IMR-90 (cell line): ENCODE measurements around the gene D2HGDH.

Experiments
- CHD1 ChIP-seq: IDR thresholded peaks from 2 replicates; pipeline ENCODE4 v1.6.1; 2012; ENCODE audit warnings: low read depth, low read length, improper control_type of control experiment
- NFE2L2 ChIP-seq: fragments of 150-350 bp; IDR thresholded peaks from 2 replicates; pipeline ENCODE4 v1.6.1; 2016; ENCODE audit warnings: low read depth, mild to moderate bottlenecking, low read length
- POLR2A ChIP-seq: IDR thresholded peaks from 2 replicates; pipeline ENCODE4 v1.6.1; 2012; ENCODE audit warnings: mild to moderate bottlenecking, low read depth, low read length
- SMC3 ChIP-seq: fragments of 150-350 bp; IDR thresholded peaks from 2 replicates; pipeline ENCODE4 v1.6.1; 2016; ENCODE audit warnings: low read depth, mild to moderate bottlenecking, antibody characterized with exemption, low read length, moderate library complexity
- TF ChIP-seq, protein P1 (sequence below): conservative IDR thresholded peaks from 2 replicates; pipeline ENCODE4 v1.5.1; 2012; ENCODE audit warnings: mild to moderate bottlenecking, low read depth, low read length, improper control_type of control experiment
- TF ChIP-seq, protein P2 (sequence below): fragments of 150-350 bp; IDR thresholded peaks from 2 replicates; pipeline ENCODE4 v1.6.1; 2017; ENCODE audit warnings: mild to moderate bottlenecking, antibody characterized with exemption, low read length, low read depth

DNA sequence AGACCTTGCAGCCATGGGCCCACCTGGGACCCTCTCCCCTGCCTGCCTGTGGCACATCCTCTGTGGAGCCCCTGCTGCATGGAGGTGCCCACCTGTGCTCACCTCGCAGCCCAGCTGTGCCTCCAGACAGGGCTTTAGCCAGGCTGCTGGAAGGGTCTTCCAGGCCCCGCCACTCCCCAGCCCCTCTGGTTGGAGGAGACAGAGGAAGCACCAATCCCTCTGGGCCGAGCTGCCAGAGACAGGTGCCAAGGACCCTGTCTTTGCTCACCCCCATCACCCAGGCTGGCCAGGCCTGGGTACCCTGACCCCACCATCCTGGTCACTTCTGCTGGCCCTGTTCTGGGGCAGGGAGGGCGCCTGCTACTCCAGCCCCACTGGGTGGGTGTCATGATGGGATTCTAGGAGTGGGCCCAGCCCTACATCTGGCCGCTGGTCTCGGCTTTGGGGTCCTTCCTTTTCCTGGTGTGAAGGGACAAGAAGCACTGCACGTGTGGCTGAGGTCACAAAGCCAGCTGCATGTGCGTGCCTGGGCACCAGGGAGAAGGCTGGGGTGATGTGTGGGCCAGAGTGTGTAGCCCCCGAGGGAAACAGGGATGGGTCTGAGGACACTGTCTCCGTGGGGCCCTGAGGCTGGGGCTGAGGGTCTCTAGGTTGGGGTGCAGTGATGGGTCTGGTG, 65.2 kb downstream of the D2HGDH start:
- TF ChIP-seq, protein P1, sequence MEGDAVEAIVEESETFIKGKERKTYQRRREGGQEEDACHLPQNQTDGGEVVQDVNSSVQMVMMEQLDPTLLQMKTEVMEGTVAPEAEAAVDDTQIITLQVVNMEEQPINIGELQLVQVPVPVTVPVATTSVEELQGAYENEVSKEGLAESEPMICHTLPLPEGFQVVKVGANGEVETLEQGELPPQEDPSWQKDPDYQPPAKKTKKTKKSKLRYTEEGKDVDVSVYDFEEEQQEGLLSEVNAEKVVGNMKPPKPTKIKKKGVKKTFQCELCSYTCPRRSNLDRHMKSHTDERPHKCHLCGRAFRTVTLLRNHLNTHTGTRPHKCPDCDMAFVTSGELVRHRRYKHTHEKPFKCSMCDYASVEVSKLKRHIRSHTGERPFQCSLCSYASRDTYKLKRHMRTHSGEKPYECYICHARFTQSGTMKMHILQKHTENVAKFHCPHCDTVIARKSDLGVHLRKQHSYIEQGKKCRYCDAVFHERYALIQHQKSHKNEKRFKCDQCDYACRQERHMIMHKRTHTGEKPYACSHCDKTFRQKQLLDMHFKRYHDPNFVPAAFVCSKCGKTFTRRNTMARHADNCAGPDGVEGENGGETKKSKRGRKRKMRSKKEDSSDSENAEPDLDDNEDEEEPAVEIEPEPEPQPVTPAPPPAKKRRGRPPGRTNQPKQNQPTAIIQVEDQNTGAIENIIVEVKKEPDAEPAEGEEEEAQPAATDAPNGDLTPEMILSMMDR = no peak
- TF ChIP-seq CHD1 (no peak), NFE2L2 (no peak), POLR2A (no peak), SMC3 (no peak)
- TF ChIP-seq, protein P2, sequence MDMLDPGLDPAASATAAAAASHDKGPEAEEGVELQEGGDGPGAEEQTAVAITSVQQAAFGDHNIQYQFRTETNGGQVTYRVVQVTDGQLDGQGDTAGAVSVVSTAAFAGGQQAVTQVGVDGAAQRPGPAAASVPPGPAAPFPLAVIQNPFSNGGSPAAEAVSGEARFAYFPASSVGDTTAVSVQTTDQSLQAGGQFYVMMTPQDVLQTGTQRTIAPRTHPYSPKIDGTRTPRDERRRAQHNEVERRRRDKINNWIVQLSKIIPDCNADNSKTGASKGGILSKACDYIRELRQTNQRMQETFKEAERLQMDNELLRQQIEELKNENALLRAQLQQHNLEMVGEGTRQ = no peak
